GM18502 (cell line): ENCODE measurements around the gene ZNF490.

Experiments used
- ATAC-seq: cut with Tn5 transposase; IDR thresholded peaks from one replicate; pipeline ENCODE4 v1.9.1; 2021; ENCODE audit warnings: mild to moderate bottlenecking; ENCODE audit not compliant: unreplicated experiment, poor library complexity

Gene ZNF490

DNA sequence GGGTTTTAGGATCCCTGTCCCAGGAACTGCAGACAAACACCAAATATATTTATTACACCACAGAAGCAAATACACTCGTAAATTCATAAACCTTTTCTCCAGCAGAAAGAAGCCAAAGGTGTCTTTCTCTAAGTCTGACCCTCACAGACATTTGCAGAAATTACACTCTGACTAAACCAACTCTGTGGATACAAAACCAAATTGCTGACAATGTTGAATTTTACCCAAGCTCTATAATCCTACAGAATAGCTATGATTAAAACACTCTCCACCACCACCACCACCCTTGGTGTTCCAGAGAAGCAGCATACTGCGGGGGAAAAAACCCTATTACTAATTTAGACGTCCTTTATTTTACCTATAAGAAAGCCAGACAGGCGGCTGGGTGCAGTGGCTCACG is 64.5 kb downstream of the ZNF490 start:
- no peak for ATAC-seq

- ATAC-seq: no peak
These were observed 65.3 kb downstream of the ZNF490 start for GRCh38 chr19:12545267-12545666.

GRCh38 chr19:12544401-12544876 is 66.2 kb downstream of the ZNF490 start:
- no peak for ATAC-seq

GRCh38 chr19:12543855-12544254 is 66.8 kb downstream of the ZNF490 start:
- no peak for ATAC-seq
